Effector memory CD4-positive, alpha-beta T cell (primary cell): ENCODE data around the gene DNAH17.

Source experiments
- DNase-seq, 3 donors: peaks; one replicate each; pipeline ENCODE4 v3.0.0-alpha.2; 2020
- H3K27ac ChIP-seq: 2 replicates; pipeline ENCODE4 v1.7.0; 2013; ENCODE audit warnings: mild to moderate bottlenecking, low read length, moderate library complexity; ENCODE audit not compliant: insufficient read depth, poor library complexity, severe bottlenecking
- H3K27me3 ChIP-seq: replicated peaks from 2 replicates; pipeline ENCODE4 v1.7.0; 2013; ENCODE audit warnings: mild to moderate bottlenecking, low read length; ENCODE audit not compliant: insufficient read depth, control insufficient read depth, poor library complexity, severe bottlenecking
- H3K36me3 ChIP-seq: 2 replicates; pipeline ENCODE4 v1.7.0; 2013; ENCODE audit warnings: mild to moderate bottlenecking, low read length, moderate library complexity; ENCODE audit not compliant: control insufficient read depth, insufficient read depth
- H3K4me1 ChIP-seq: 2 replicates; pipeline ENCODE4 v1.7.0; 2013; ENCODE audit warnings: low read length, mild to moderate bottlenecking; ENCODE audit not compliant: control insufficient read depth, insufficient read depth, poor library complexity, severe bottlenecking
- H3K4me3 ChIP-seq: 2 replicates; pipeline ENCODE4 v1.7.0; 2013; ENCODE audit warnings: low read length, low read depth, mild to moderate bottlenecking; ENCODE audit not compliant: insufficient read depth, poor library complexity, severe bottlenecking
- H3K9me3 ChIP-seq: 2 replicates; pipeline ENCODE4 v1.7.0; 2013; ENCODE audit warnings: mild to moderate bottlenecking, low read length, moderate library complexity; ENCODE audit not compliant: control insufficient read depth

DNAH17 gene

DNA sequence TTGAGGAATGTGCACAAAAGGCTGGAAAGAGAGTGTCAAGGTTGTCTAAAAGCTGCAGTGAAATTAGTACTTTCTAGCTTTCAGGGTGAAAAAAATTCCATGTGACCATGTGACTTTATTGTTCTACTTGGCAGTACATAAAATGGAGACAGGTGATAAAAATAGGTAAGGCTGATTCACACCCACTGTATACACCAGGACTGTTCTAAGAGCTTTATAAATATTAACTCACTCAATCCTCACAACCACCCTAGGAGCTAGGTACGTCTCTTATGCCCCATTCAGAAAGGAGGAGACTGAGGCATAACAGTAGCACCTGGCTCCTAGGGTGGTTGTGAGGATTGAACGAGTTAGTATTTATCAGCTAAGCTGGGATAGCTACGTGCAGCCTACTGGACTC is 28.2 kb upstream of the DNAH17 start:
- no peak overlapping the region for H3K4me3 ChIP-seq
- no peaks in the 10 kb centered on the region for H3K9me3 ChIP-seq
- H3K4me1 ChIP-seq, result no peaks in the 10 kb centered on the region
- H3K36me3 ChIP-seq, result no peaks in the 10 kb centered on the region
- no peaks in the 10 kb centered on the region for H3K27me3 ChIP-seq
- no peak for DNase-seq
- no peak overlapping the region for H3K27ac ChIP-seq

- H3K27ac ChIP-seq, result no peak overlapping the region
- no peaks in the 10 kb centered on the region for H3K27me3 ChIP-seq
- no peak overlapping the region for H3K4me3 ChIP-seq
- H3K4me1 ChIP-seq, result no peaks in the 10 kb centered on the region
- H3K9me3 ChIP-seq, result no peaks in the 10 kb centered on the region
- no peak for DNase-seq
- H3K36me3 ChIP-seq, result no peaks in the 10 kb centered on the region
Observed at GRCh38 chr17:78602246-78602645, 25.1 kb upstream of the DNAH17 start.

GRCh38 chr17:78601577-78602190 is 24.5 kb upstream of the DNAH17 start:
- no peaks in the 10 kb centered on the region for H3K9me3 ChIP-seq
- H3K27me3 ChIP-seq, result no peaks in the 10 kb centered on the region
- no peaks in the 10 kb centered on the region for H3K36me3 ChIP-seq
- DNase-seq, result no peak
- no peak overlapping the region for H3K27ac ChIP-seq
- no peaks in the 10 kb centered on the region for H3K4me1 ChIP-seq
- no peak overlapping the region for H3K4me3 ChIP-seq

GRCh38 chr17:78600181-78600721 is 23.1 kb upstream of the DNAH17 start:
- Histone ChIP-seq H3K4me1 (no peaks in the 10 kb centered on the region), H3K27me3 (no peaks in the 10 kb centered on the region), H3K9me3 (no peaks in the 10 kb centered on the region), H3K36me3 (no peaks in the 10 kb centered on the region), H3K4me3 (no peak overlapping the region), H3K27ac (no peak overlapping the region)
- no peak for DNase-seq

- no peaks in the 10 kb centered on the region for H3K27me3 ChIP-seq
- no peak overlapping the region for H3K4me3 ChIP-seq
- no peaks in the 10 kb centered on the region for H3K4me1 ChIP-seq
- DNase-seq, result no peak
- H3K27ac ChIP-seq, result no peak overlapping the region
- H3K36me3 ChIP-seq, result no peaks in the 10 kb centered on the region
- H3K9me3 ChIP-seq, result no peaks in the 10 kb centered on the region
Observed at GRCh38 chr17:78599419-78599818, 22.2 kb upstream of the DNAH17 start.

DNA sequence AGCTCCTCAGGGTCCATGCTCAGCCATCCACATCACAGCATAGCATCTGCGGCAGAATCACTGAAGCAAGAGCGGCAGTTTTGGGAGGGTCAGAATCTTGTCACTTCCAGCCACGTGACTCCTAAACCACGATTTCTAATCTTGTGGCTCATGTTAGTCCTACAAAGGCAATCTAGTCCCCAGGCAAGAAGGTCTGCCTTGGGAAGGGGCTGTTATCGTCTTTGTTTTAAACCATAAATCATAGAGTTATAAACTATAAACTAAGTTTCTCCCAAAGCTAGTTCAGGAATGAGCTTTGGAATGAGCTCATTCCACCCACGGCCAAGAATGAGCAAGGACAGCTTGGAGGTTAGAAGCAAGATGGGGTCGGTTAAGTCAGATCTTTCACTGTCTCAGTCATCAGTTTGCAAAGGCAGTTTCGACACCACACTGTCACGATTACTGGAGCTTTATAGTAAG is 20.8 kb upstream of the DNAH17 start:
- no peaks in the 10 kb centered on the region for H3K36me3 ChIP-seq
- no peaks in the 10 kb centered on the region for H3K27me3 ChIP-seq
- no peaks in the 10 kb centered on the region for H3K9me3 ChIP-seq
- no peaks in the 10 kb centered on the region for H3K4me1 ChIP-seq
- no peak overlapping the region for H3K4me3 ChIP-seq
- no peak for DNase-seq
- H3K27ac ChIP-seq, result no peak overlapping the region

DNA sequence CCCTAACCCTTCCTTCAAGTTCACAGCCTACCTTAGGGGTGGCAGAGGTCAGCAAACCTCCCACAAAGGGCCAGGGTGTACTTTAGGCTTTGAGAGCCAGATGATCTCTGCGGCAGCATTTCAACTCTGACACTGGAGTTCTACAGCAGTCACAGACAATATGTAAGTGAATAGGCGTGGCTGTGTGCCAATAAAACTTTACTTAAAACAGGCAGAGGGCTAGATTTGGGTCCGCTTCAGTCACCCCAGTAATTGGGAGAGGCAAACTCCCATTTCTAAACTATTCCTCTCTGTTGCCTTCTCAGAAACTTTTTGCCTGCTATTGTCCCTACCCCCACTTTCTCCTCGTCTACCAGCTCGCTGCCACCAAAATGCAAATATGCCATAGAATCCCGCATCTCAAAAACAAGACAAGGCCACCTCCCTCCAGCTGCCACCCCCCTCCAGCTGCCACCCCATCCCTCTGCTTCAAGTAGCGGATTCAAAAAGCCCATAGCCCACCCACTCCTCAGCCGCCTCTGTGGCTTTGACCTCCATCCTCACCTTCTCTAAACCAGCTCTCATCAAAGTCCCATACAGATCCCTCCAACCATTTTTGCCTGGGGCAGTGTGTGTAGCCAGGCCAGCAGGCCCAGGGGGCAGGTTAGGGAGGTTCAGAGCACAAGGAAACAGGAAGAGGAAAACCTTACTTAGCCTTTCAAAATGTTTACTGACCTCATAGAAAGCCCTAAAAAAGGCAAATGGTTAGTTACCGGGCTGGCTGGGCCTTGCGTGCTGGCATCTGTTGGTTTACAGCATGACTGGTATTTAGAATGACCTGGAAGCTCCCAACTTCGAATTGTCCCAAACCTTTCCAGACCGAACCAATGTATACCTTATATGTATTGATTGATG is 19.9 kb upstream of the DNAH17 start:
- Histone ChIP-seq H3K27ac (no peak overlapping the region), H3K27me3 (no peaks in the 10 kb centered on the region), H3K4me3 (no peak overlapping the region), H3K9me3 (no peaks in the 10 kb centered on the region), H3K36me3 (no peaks in the 10 kb centered on the region), H3K4me1 (peaks cover 3% of the 10 kb centered on the region)
- DNase-seq, result no peak

- H3K36me3 ChIP-seq, result no peaks in the 10 kb centered on the region
- peaks cover 3% of the 10 kb centered on the region for H3K4me1 ChIP-seq
- no peaks in the 10 kb centered on the region for H3K27me3 ChIP-seq
- H3K9me3 ChIP-seq, result no peaks in the 10 kb centered on the region
- H3K27ac ChIP-seq, result no peak overlapping the region
- DNase-seq, result no peak
- H3K4me3 ChIP-seq, result no peak overlapping the region
Observed at GRCh38 chr17:78595135-78595810, 18.1 kb upstream of the DNAH17 start.

DNA sequence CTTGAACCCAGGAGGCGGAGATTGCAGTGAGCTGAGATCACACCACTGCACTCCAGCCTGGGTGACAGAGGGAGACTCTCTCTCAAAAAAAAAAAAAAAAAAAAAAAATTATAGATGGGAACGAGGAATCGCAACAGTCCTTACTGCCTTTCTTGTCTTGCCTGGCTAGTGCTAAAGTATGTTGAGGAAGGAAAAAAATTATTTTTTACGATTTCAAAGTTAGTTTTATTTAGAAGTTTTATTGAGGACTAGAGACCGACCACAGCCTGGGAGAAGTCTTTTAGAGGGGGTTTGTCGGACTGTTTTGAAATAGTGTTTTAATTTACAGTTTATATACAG is 15.8 kb upstream of the DNAH17 start:
- H3K27me3 ChIP-seq, result no peaks in the 10 kb centered on the region
- H3K4me3 ChIP-seq, result no peak overlapping the region
- H3K36me3 ChIP-seq, result no peaks in the 10 kb centered on the region
- no peak for DNase-seq
- H3K9me3 ChIP-seq, result no peaks in the 10 kb centered on the region
- no peak overlapping the region for H3K27ac ChIP-seq
- H3K4me1 ChIP-seq, result peaks cover 3% of the 10 kb centered on the region

- Histone ChIP-seq H3K36me3 (no peaks in the 10 kb centered on the region), H3K27me3 (no peaks in the 10 kb centered on the region), H3K4me1 (peaks cover 3% of the 10 kb centered on the region), H3K27ac (no peak overlapping the region), H3K9me3 (no peaks in the 10 kb centered on the region), H3K4me3 (no peak overlapping the region)
- no peak for DNase-seq
Observed at GRCh38 chr17:78591263-78591671, 14.1 kb upstream of the DNAH17 start.
